ENCODE measurements around the gene FSD1L. TPM values are rescaled to one million over a fixed set of nuclear protein-coding genes. Genes with fewer than 3 reads are reported as not detected.

Gene FSD1L
- total RNA-seq, 4 donors from 2014 or later, result 1.8 to 16.8 (median 7.0) TPM

GRCh38 chr9:105497704-105498103 is 49.9 kb downstream of the FSD1L start:
- no peak overlapping the region for H3K27ac ChIP-seq
- intact Hi-C loops (cut with DNase I; ENCODE audit: low total_unique reads) (no loop called here), in situ Hi-C loops (cut with MboI; ENCODE audit: low pct_ligation_motif_present in 1 of 4, low pct_unique_long_range_greater_than_20kb in 1 of 4, low sequenced_read_pairs in 3 of 4) (no loop called here)
- H3K4me3 ChIP-seq, result no peak overlapping the region
- no peaks in the 10 kb centered on the region for H3K4me1 ChIP-seq
- TF ChIP-seq POLR2A (IDR thresholded peaks at IDR 0.05), result no peak
- no peak for TF ChIP-seq POLR2AphosphoS5 (IDR thresholded peaks at IDR 0.05)
- TF ChIP-seq, protein P1, sequence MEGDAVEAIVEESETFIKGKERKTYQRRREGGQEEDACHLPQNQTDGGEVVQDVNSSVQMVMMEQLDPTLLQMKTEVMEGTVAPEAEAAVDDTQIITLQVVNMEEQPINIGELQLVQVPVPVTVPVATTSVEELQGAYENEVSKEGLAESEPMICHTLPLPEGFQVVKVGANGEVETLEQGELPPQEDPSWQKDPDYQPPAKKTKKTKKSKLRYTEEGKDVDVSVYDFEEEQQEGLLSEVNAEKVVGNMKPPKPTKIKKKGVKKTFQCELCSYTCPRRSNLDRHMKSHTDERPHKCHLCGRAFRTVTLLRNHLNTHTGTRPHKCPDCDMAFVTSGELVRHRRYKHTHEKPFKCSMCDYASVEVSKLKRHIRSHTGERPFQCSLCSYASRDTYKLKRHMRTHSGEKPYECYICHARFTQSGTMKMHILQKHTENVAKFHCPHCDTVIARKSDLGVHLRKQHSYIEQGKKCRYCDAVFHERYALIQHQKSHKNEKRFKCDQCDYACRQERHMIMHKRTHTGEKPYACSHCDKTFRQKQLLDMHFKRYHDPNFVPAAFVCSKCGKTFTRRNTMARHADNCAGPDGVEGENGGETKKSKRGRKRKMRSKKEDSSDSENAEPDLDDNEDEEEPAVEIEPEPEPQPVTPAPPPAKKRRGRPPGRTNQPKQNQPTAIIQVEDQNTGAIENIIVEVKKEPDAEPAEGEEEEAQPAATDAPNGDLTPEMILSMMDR (IDR thresholded peaks at IDR 0.05), result no peak
- TF ChIP-seq EP300 (IDR thresholded peaks at IDR 0.05; ENCODE audit: low read depth), result no peak
- DNase-seq, result no peak
- no peaks in the 10 kb centered on the region for H3K36me3 ChIP-seq
- no peaks in the 10 kb centered on the region for H3K9me3 ChIP-seq
- H3K27me3 ChIP-seq, result no peaks in the 10 kb centered on the region

DNA sequence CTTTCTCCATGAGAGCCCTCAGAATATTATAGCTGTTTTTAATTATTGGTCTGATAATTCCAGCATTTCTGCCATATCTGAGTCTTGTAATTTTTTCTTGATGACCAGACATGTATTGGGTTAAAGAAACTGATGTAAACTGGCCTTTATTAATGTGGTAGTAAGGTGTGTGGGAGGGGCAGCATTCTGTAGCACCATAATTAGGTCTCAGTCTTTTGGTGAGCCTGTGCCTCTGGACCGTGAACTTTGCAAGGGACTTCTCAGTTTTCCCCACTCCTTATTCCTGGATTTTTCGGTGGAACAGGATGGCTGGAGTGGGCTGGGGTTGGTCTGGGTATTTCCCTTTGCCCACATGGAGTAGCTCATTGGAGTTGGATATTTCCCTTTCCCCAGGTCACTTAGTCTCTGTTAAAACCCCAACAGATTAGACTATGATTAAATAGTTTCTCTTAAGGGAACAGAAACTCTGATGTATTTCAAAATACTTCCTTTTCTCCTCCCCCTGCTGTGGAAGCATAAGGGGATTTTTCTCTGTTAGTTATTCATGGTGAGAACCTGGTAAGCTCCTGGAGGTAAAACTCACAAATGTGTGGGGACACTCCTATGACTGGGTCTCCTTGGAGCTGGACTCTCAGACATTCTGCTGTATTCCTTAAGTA is 52.4 kb downstream of the FSD1L start:
- in situ Hi-C loops (cut with MboI; ENCODE audit: low pct_ligation_motif_present in 1 of 4, low pct_unique_long_range_greater_than_20kb in 1 of 4, low sequenced_read_pairs in 3 of 4), result no loop called here
- TF ChIP-seq POLR2AphosphoS5 (IDR thresholded peaks at IDR 0.05) (no peak), EP300 (IDR thresholded peaks at IDR 0.05; ENCODE audit: low read depth) (no peak), POLR2A (IDR thresholded peaks at IDR 0.05) (no peak)
- TF ChIP-seq, protein P1 (IDR thresholded peaks at IDR 0.05), result no peak
- intact Hi-C loops (cut with DNase I; ENCODE audit: low total_unique reads), result no loop called here
- Histone ChIP-seq H3K9me3 (no peaks in the 10 kb centered on the region), H3K4me1 (no peaks in the 10 kb centered on the region), H3K4me3 (no peak overlapping the region), H3K27me3 (no peaks in the 10 kb centered on the region), H3K36me3 (no peaks in the 10 kb centered on the region), H3K27ac (no peak overlapping the region)
- no peak for DNase-seq
- WGBS, 2 donors (ENCODE audit: low coverage in 1 of 2), result 70% methylated on average over 2 of the region's 2 CpGs; no CpG with 5 or more reads in 1 of the 2 donors

DNA sequence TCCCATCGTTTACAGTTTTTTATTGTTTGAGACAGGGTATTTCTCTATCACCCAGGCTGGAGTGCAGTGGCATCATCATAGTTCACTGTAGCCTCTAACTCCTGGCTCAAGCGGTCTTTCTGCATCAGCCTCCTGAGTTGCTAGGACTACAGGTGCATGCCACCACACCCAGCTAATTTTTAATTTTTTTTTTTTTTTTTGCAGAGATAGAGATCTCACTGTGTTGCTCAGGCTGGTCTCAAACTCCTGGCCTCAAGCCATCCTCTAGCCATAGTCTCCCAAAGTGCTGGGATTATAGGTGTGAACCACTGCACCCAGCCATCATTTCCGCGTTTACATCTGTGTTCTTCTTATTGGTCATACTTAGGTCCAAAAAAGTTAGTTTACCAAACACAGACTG is 53.6 kb downstream of the FSD1L start:
- Histone ChIP-seq H3K4me1 (peaks cover 0 to 3% (median under 1%) of the 10 kb centered on the region in 4 donors), H3K36me3 (no peaks in the 10 kb centered on the region), H3K27me3 (no peaks in the 10 kb centered on the region), H3K27ac (no peak overlapping the region), H3K4me3 (no peak overlapping the region), H3K9me3 (no peaks in the 10 kb centered on the region)
- DNase-seq, result no peak
- in situ Hi-C loops (cut with MboI; ENCODE audit: low pct_ligation_motif_present in 1 of 4, low pct_unique_long_range_greater_than_20kb in 1 of 4, low sequenced_read_pairs in 3 of 4) (no loop called here), intact Hi-C loops (cut with DNase I; ENCODE audit: low total_unique reads) (no loop called here)
- TF ChIP-seq, protein P1 (IDR thresholded peaks at IDR 0.05), result no peak
- TF ChIP-seq POLR2AphosphoS5 (IDR thresholded peaks at IDR 0.05) (no peak), EP300 (IDR thresholded peaks at IDR 0.05; ENCODE audit: low read depth) (no peak), POLR2A (IDR thresholded peaks at IDR 0.05) (no peak)
- WGBS, 2 donors (ENCODE audit: low coverage in 1 of 2), result 95 to 100% methylated on average over 2 to 4 of the region's 4 CpGs

DNA sequence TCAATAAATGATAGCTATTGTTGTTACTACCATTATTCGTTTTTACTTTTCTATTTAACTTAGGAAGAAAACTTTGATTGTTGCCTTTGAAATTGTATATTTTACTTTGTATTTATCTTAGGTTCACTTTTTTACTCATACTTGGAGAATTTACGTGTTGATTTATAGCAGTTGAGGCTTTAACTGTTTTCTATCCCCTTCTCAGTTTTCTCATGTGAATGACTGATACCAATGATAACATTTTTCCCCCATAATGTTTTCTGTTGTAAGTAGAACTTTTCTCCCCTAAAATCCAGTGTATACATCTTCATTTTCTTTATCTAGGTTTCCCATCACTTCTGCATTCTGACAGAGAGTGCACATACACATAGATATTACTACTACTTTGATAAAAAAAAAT is 54.4 kb downstream of the FSD1L start:
- no peaks in the 10 kb centered on the region for H3K27me3 ChIP-seq
- no peak for DNase-seq
- no peak overlapping the region for H3K4me3 ChIP-seq
- no peak overlapping the region for H3K27ac ChIP-seq
- H3K4me1 ChIP-seq, result peaks cover 0 to 9% (median 3%) of the 10 kb centered on the region in 4 donors
- no peaks in the 10 kb centered on the region for H3K36me3 ChIP-seq
- intact Hi-C loops (cut with DNase I; ENCODE audit: low total_unique reads) (no loop called here), in situ Hi-C loops (cut with MboI; ENCODE audit: low pct_ligation_motif_present in 1 of 4, low pct_unique_long_range_greater_than_20kb in 1 of 4, low sequenced_read_pairs in 3 of 4) (no loop called here)
- TF ChIP-seq EP300 (IDR thresholded peaks at IDR 0.05; ENCODE audit: low read depth) (no peak), POLR2AphosphoS5 (IDR thresholded peaks at IDR 0.05) (no peak), POLR2A (IDR thresholded peaks at IDR 0.05) (no peak)
- no peaks in the 10 kb centered on the region for H3K9me3 ChIP-seq
- WGBS, 2 donors (ENCODE audit: low coverage in 1 of 2), result 63 to 93% methylated on average over 2 of the region's 2 CpGs

- Histone ChIP-seq H3K9me3 (no peaks in the 10 kb centered on the region), H3K36me3 (no peaks in the 10 kb centered on the region), H3K27me3 (no peaks in the 10 kb centered on the region), H3K4me1 (peaks cover 0 to 21% (median 6%) of the 10 kb centered on the region in 4 donors), H3K27ac (no peak overlapping the region), H3K4me3 (no peak overlapping the region)
- intact Hi-C loops (cut with DNase I; ENCODE audit: low total_unique reads) (no loop called here), in situ Hi-C loops (cut with MboI; ENCODE audit: low pct_ligation_motif_present in 1 of 4, low pct_unique_long_range_greater_than_20kb in 1 of 4, low sequenced_read_pairs in 3 of 4) (no loop called here)
- TF ChIP-seq POLR2A (IDR thresholded peaks at IDR 0.05), result no peak
- no peak for TF ChIP-seq POLR2AphosphoS5 (IDR thresholded peaks at IDR 0.05)
- no peak for TF ChIP-seq EP300 (IDR thresholded peaks at IDR 0.05; ENCODE audit: low read depth)
- TF ChIP-seq, protein P1 (IDR thresholded peaks at IDR 0.05), result no peak
- no peak for DNase-seq
Observed at GRCh38 chr9:105503881-105504280, 56.0 kb downstream of the FSD1L start.
